Measurements from ENCODE around the gene LMBR1.

GRCh38 chr7:156725936-156726335 lies 167.0 kb downstream of the LMBR1 start:
- TF ChIP-seq CTCF (IDR thresholded peaks at IDR 0.05) (no peak), EZH2 (IDR thresholded peaks at IDR 0.05; ENCODE audit: borderline replicate concordance, insufficient read depth, low read depth, low read length, poor library complexity, severe bottlenecking) (no peak)
